Progenitor cell of endocrine pancreas (in vitro differentiated cells): ENCODE data around the gene CERS6. TPM values are rescaled to one million over a fixed set of nuclear protein-coding genes. Genes with fewer than 3 reads are reported as not detected.

Source experiments
- DNase-seq: peaks from one replicate; pipeline ENCODE4 v3.0.0; 2021; ENCODE audit warnings: low spot score; ENCODE audit not compliant: unreplicated experiment
- H3K27ac Mint-ChIP-seq: 2 replicates; pipeline ENCODE4 v1.8.0; 2021; ENCODE audit warnings: mild to moderate bottlenecking, moderate library complexity, mixed read lengths
- H3K27me3 Mint-ChIP-seq: 2 replicates; pipeline ENCODE4 v1.8.0; 2021; ENCODE audit warnings: mixed read lengths
- H3K36me3 Mint-ChIP-seq: 2 replicates; pipeline ENCODE4 v1.8.0; 2022; ENCODE audit warnings: mixed read lengths; ENCODE audit not compliant: insufficient read depth
- H3K4me1 Mint-ChIP-seq: 2 replicates; pipeline ENCODE4 v1.8.0; 2021; ENCODE audit warnings: low read depth, mixed read lengths
- H3K4me3 Mint-ChIP-seq: 2 replicates; pipeline ENCODE4 v1.8.0; 2021; ENCODE audit warnings: low read depth, mild to moderate bottlenecking, moderate library complexity, mixed read lengths
- H3K9me3 Mint-ChIP-seq: 2 replicates; pipeline ENCODE4 v1.8.0; 2021; ENCODE audit warnings: low read depth, mixed read lengths
- total RNA-seq: library from RNA; stranded (reverse); gene quantifications from 2 replicates; pipeline ENCODE4 v1.2.1, GENCODE V29; 2021
- TF ChIP-seq, protein P1 (sequence below): fragments of 200-600 bp; sonication (generic); IDR thresholded peaks from one replicate; pipeline ENCODE4 v1.5.0; 2021; ENCODE audit warnings: antibody characterized with exemption, mild to moderate bottlenecking; ENCODE audit not compliant: unreplicated experiment

Gene CERS6
- total RNA-seq, 1 donor from 2014 or later, result 32.5 TPM

DNA sequence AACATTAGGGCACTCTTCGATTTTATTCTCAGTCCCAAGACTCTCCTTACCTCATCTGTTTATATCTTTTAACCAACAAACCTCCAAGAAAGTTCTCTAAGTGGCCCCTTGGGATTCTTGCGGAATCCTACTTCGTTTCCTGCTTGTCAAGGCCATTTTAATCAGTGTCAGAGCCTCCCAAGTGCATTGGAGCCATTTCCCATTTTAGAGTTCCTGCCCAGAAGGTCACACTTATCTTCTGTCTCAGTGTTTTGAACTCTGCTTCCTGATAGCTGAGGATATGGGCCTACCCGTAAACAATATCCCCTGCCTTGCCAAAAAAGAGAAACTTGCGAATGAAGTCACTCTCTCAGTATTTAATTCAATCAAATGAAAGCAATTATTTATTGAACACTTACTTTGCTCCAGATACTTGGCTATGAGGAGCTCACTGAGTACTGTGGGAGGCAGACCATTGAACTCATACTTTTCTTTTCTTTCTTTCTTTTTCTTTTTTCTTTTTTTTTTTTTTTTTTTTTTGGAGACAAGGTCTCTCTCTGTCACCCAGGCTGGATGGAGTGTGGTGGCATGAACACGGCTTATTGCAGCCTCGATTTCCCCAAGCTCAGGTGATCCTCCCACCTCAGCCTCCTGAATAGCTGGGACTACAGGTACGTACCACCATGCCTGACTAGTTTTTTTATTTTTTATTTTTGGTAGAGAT lies 340.7 kb downstream of the CERS6 start:
- Mint-ChIP-seq H3K9me3 (no peaks in the 10 kb centered on the region), H3K27ac (no peak overlapping the region), H3K4me3 (no peak overlapping the region), H3K36me3 (no peaks in the 10 kb centered on the region), H3K27me3 (no peaks in the 10 kb centered on the region), H3K4me1 (peaks cover 20% of the 10 kb centered on the region)
- TF ChIP-seq, protein P1, sequence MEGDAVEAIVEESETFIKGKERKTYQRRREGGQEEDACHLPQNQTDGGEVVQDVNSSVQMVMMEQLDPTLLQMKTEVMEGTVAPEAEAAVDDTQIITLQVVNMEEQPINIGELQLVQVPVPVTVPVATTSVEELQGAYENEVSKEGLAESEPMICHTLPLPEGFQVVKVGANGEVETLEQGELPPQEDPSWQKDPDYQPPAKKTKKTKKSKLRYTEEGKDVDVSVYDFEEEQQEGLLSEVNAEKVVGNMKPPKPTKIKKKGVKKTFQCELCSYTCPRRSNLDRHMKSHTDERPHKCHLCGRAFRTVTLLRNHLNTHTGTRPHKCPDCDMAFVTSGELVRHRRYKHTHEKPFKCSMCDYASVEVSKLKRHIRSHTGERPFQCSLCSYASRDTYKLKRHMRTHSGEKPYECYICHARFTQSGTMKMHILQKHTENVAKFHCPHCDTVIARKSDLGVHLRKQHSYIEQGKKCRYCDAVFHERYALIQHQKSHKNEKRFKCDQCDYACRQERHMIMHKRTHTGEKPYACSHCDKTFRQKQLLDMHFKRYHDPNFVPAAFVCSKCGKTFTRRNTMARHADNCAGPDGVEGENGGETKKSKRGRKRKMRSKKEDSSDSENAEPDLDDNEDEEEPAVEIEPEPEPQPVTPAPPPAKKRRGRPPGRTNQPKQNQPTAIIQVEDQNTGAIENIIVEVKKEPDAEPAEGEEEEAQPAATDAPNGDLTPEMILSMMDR, result no peak
- DNase-seq, result no peak

- Mint-ChIP-seq H3K36me3 (no peaks in the 10 kb centered on the region), H3K4me1 (peaks cover 26% of the 10 kb centered on the region), H3K27ac (no peak overlapping the region), H3K27me3 (no peaks in the 10 kb centered on the region), H3K9me3 (no peaks in the 10 kb centered on the region), H3K4me3 (no peak overlapping the region)
- no peak for DNase-seq
- TF ChIP-seq, protein P1, result no peak
Observed at GRCh38 chr2:168797286-168797655, 341.2 kb downstream of the CERS6 start.

DNA sequence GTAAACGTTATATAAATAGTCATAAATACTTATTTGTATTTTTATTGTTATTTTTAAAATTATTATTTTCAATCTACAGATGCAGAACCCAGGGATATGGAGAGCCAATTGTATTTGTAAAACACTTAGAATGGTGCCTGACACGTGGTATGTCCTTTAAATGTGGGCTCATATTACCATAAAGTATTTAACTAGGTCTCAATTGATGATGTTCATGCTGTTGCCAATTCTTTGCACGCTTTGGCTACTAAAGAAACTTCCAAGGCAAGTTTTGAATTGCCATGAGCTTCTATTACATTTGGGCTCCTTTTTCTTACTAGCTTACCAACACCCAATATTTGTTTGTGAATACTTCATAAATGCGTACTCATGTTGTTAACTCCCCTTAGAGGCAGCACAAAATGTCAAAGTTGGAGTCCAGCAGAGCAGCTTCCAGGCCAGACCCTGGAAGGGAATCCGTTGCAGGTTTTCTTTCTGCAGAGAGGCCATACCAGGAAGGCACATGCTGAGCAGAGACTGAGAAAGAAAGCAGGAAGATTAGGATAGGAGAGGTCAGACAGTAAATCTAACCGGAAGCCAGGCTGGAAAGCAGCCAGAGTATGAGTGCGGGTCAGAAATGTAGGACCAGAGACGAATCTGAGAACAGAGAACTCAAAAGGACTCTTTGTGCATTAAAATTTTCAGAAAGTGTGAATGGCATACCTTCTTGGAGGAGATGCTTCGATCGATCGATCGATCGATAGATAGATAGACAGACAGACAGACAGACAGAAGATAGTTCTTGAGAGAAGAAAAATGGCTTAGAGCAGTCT lies 342.2 kb downstream of the CERS6 start:
- Mint-ChIP-seq H3K9me3 (no peaks in the 10 kb centered on the region), H3K27me3 (no peaks in the 10 kb centered on the region), H3K27ac (no peak overlapping the region), H3K36me3 (no peaks in the 10 kb centered on the region), H3K4me3 (no peak overlapping the region), H3K4me1 (peaks cover 36% of the 10 kb centered on the region)
- DNase-seq, result no peak
- TF ChIP-seq, protein P1, result no peak

GRCh38 chr2:168798888-168799410 lies 342.9 kb downstream of the CERS6 start:
- H3K4me1 Mint-ChIP-seq, result peaks cover 41% of the 10 kb centered on the region
- TF ChIP-seq, protein P1, result no peak
- no peaks in the 10 kb centered on the region for H3K36me3 Mint-ChIP-seq
- H3K9me3 Mint-ChIP-seq, result no peaks in the 10 kb centered on the region
- no peaks in the 10 kb centered on the region for H3K27me3 Mint-ChIP-seq
- no peak overlapping the region for H3K4me3 Mint-ChIP-seq
- no peak overlapping the region for H3K27ac Mint-ChIP-seq
- no peak for DNase-seq

GRCh38 chr2:168801471-168801870 lies 345.4 kb downstream of the CERS6 start:
- no peaks in the 10 kb centered on the region for H3K9me3 Mint-ChIP-seq
- TF ChIP-seq, protein P1, result no peak
- H3K27ac Mint-ChIP-seq, result peak overlapping the region; percentile 87

More at GRCh38 chr2:168801471-168801870, 345.4 kb downstream of the CERS6 start:
- DNase-seq, result no peak
- Mint-ChIP-seq H3K4me1 (peaks cover 52% of the 10 kb centered on the region), H3K4me3 (no peak overlapping the region), H3K27me3 (no peaks in the 10 kb centered on the region), H3K36me3 (no peaks in the 10 kb centered on the region)
